Astrocyte of the cerebellum (primary cell): ENCODE measurements around the gene FNDC4.

ENCODE experiments used
- DNase-seq: peaks from one replicate; pipeline ENCODE4 v3.0.0-alpha.2; 2011; ENCODE audit warnings: low read depth
- H3K4me3 ChIP-seq: 2 replicates; pipeline ENCODE4 v1.5.1; 2011; ENCODE audit warnings: mild to moderate bottlenecking, low read depth, low read length, moderate library complexity
- in situ Hi-C: cut with HindIII; loops from 2 replicates; pipeline ENCODE4 v1.10.0; 2017; ENCODE audit warnings: low sequenced_read_pairs
- TF ChIP-seq, protein P1 (sequence below): IDR thresholded peaks from 2 replicates; pipeline ENCODE4 v1.5.1; 2012; ENCODE audit warnings: low read length, low read depth, moderate library complexity, mild to moderate bottlenecking; ENCODE audit errors: missing control alignments

The FNDC4 gene

DNA sequence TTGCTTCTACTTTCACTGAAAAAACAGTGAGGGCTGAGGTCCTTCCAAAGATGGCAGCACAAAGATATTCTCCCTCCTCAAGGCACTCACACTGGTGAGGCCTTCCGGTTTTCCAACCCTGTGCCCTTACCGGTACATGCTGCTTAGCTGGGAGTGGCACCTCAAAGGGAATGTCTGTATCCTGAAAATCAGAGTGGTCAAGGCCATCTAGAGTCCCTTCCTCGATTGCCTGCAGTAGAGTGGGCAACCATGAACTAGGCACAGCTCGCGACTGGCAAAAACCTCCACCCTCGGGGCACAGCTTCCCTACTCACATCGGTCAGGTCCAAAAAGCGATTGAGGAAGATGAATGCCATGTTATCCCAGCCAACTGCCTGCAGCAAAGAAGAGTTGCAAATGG, 49.4 kb downstream of the FNDC4 start:
- no peak overlapping the region for H3K4me3 ChIP-seq
- TF ChIP-seq, protein P1, sequence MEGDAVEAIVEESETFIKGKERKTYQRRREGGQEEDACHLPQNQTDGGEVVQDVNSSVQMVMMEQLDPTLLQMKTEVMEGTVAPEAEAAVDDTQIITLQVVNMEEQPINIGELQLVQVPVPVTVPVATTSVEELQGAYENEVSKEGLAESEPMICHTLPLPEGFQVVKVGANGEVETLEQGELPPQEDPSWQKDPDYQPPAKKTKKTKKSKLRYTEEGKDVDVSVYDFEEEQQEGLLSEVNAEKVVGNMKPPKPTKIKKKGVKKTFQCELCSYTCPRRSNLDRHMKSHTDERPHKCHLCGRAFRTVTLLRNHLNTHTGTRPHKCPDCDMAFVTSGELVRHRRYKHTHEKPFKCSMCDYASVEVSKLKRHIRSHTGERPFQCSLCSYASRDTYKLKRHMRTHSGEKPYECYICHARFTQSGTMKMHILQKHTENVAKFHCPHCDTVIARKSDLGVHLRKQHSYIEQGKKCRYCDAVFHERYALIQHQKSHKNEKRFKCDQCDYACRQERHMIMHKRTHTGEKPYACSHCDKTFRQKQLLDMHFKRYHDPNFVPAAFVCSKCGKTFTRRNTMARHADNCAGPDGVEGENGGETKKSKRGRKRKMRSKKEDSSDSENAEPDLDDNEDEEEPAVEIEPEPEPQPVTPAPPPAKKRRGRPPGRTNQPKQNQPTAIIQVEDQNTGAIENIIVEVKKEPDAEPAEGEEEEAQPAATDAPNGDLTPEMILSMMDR = no peak
- DNase-seq = no peak
- in situ Hi-C loops = no loop called here

DNA sequence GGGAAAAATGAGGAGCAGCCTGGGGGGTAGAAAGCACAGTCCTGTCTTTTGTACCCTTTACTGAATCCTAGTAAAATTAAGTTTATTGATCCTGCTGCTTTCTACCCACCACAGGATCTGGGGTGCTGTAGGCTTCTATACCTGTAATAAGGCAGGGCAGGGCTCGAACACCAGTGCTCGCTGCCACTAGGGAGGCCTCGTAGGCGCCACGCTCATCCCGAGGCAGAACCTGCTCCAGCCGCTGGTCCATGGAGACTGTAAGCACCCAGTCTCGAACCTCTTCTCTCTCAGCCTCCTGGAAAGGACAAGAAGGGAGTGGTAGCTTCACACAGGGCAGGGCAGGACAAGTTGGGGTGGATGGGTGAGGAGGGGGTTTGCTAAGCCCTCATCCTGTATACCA, 49.8 kb downstream of the FNDC4 start:
- TF ChIP-seq, protein P1 = no peak
- in situ Hi-C loops = no loop called here
- DNase-seq = no peak
- no peak overlapping the region for H3K4me3 ChIP-seq

DNA sequence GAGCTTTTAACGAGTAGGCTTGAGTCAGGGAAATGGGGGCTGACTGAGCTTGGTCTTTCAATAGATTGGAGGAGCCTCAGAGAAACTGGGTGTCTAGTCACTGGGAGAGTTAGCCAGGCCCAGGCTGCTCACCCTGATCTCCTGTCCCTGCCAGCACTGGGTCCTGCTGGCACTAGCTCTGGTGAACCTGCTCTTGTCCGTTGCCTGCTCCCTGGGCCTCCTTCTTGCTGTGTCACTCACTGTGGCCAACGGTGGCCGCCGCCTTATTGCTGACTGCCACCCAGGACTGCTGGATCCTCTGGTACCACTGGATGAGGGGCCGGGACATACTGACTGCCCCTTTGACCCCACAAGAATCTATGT, 52.1 kb downstream of the FNDC4 start:
- no peak for DNase-seq
- in situ Hi-C loops = no loop called here
- H3K4me3 ChIP-seq = no peak overlapping the region
- TF ChIP-seq, protein P1 = no peak

DNA sequence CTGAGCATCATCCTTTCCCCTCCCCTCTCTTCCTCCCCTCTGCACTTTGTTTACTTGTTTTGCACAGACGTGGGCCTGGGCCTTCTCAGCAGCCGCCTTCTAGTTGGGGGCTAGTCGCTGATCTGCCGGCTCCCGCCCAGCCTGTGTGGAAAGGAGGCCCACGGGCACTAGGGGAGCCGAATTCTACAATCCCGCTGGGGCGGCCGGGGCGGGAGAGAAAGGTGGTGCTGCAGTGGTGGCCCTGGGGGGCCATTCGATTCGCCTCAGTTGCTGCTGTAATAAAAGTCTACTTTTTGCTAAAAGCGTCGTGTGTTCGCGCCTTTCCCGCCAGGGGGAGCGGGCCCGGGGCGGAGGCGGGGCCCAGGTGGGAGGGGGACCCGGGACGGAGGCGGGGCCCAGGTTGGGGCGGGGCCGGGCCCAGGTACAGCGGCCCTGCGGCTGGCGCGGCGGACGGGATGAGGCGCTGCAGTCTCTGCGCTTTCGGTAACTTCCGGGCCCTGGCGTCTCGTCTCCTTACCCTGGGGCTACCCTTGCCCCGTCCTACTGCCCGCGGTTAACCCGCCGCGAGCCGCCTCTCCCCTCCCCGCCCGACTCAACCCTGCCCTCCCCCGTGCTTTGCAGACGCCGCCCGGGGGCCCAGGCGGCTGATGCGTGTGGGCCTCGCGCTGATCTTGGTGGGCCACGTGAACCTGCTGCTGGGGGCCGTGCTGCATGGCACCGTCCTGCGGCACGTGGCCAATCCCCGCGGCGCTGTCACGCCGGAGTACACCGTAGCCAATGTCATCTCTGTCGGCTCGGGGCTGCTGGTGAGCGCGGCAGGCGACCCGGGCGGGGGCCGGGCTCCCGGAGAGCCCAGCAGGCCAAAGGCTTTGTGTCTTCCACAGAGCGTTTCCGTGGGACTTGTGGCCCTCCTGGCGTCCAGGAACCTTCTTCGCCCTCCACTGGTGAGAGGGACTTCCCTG, 52.8 kb downstream of the FNDC4 start, which contains the start of gene KRTCAP3:
Gene KRTCAP3 (plus strand): TSS at position 424 of the 962 bp plus-strand sequence. CDS start 32 bp downstream, at position 456.
- H3K4me3 ChIP-seq = no peak within 1 kb of the TSS
- in situ Hi-C loops = no loop called here
- TF ChIP-seq, protein P1 = peak; percentile 13
- no peak for DNase-seq
